ENCODE results near the gene HACD4. TPM values are rescaled to one million over a fixed set of nuclear protein-coding genes. Genes with fewer than 3 reads are reported as not detected.

HACD4 gene
- total RNA-seq, 1 donor: 8.3 TPM

GRCh38 chr9:21023861-21024260 is 7.6 kb downstream of the HACD4 start:
- H3K27ac ChIP-seq (ENCODE audit: low read depth, low read length): no peak overlapping the region
- H3K4me2 ChIP-seq (ENCODE audit: insufficient read depth, low read length): no peak overlapping the region
- H3K36me3 ChIP-seq (ENCODE audit: insufficient read depth, low read length): no peaks in the 10 kb centered on the region
- DNase-seq (ENCODE audit: insufficient read length, low spot score, missing footprints): no peak
- no peaks in the 10 kb centered on the region for H3K27me3 ChIP-seq (ENCODE audit: insufficient read depth, low read length)
- no peak for TF ChIP-seq CTCF (IDR thresholded peaks at IDR 0.05; ENCODE audit: extremely low read depth, low read depth, low read length)
- peaks cover 10% of the 10 kb centered on the region for H3K4me1 ChIP-seq (ENCODE audit: insufficient read depth, low read length)
- no peaks in the 10 kb centered on the region for H4K20me1 ChIP-seq (ENCODE audit: insufficient read depth, low read length)
- no peaks in the 10 kb centered on the region for H3K79me2 ChIP-seq (ENCODE audit: insufficient read depth, low read length)
- no peaks in the 10 kb centered on the region for H3K9me3 ChIP-seq (ENCODE audit: low read depth, low read length)
- H2AFZ ChIP-seq (ENCODE audit: low read length): no peak overlapping the region
- no peak overlapping the region for H3K4me3 ChIP-seq (ENCODE audit: insufficient read depth, low read length)

- H4K20me1 ChIP-seq (ENCODE audit: insufficient read depth, low read length): no peaks in the 10 kb centered on the region
- H2AFZ ChIP-seq (ENCODE audit: low read length): no peak overlapping the region
- DNase-seq (ENCODE audit: insufficient read length, low spot score, missing footprints): no peak
- H3K79me2 ChIP-seq (ENCODE audit: insufficient read depth, low read length): no peaks in the 10 kb centered on the region
- no peaks in the 10 kb centered on the region for H3K27me3 ChIP-seq (ENCODE audit: insufficient read depth, low read length)
- no peak for TF ChIP-seq CTCF (IDR thresholded peaks at IDR 0.05; ENCODE audit: extremely low read depth, low read depth, low read length)
- no peaks in the 10 kb centered on the region for H3K36me3 ChIP-seq (ENCODE audit: insufficient read depth, low read length)
- no peak overlapping the region for H3K4me3 ChIP-seq (ENCODE audit: insufficient read depth, low read length)
- H3K4me2 ChIP-seq (ENCODE audit: insufficient read depth, low read length): no peak overlapping the region
- no peaks in the 10 kb centered on the region for H3K9me3 ChIP-seq (ENCODE audit: low read depth, low read length)
- no peak overlapping the region for H3K27ac ChIP-seq (ENCODE audit: low read depth, low read length)
- H3K4me1 ChIP-seq (ENCODE audit: insufficient read depth, low read length): peaks cover 9% of the 10 kb centered on the region
Observed at GRCh38 chr9:21018177-21018576, 13.3 kb downstream of the HACD4 start.

GRCh38 chr9:21016701-21017491 is 14.5 kb downstream of the HACD4 start:
- peaks cover 9% of the 10 kb centered on the region for H3K4me1 ChIP-seq (ENCODE audit: insufficient read depth, low read length)
- H3K27me3 ChIP-seq (ENCODE audit: insufficient read depth, low read length): no peaks in the 10 kb centered on the region
- H2AFZ ChIP-seq (ENCODE audit: low read length): no peak overlapping the region
- TF ChIP-seq CTCF (IDR thresholded peaks at IDR 0.05; ENCODE audit: extremely low read depth, low read depth, low read length): no peak
- H3K9me3 ChIP-seq (ENCODE audit: low read depth, low read length): no peaks in the 10 kb centered on the region
- peak overlapping the region; percentile 70 for H3K27ac ChIP-seq (ENCODE audit: low read depth, low read length)
- no peak overlapping the region for H3K4me3 ChIP-seq (ENCODE audit: insufficient read depth, low read length)
- no peaks in the 10 kb centered on the region for H4K20me1 ChIP-seq (ENCODE audit: insufficient read depth, low read length)
- H3K36me3 ChIP-seq (ENCODE audit: insufficient read depth, low read length): no peaks in the 10 kb centered on the region
- H3K4me2 ChIP-seq (ENCODE audit: insufficient read depth, low read length): no peak overlapping the region
- no peaks in the 10 kb centered on the region for H3K79me2 ChIP-seq (ENCODE audit: insufficient read depth, low read length)
- peak; percentile 73 for DNase-seq (ENCODE audit: insufficient read length, low spot score, missing footprints)

GRCh38 chr9:21015995-21016394 is 15.4 kb downstream of the HACD4 start:
- Histone ChIP-seq H3K9me3 (ENCODE audit: low read depth, low read length) (no peaks in the 10 kb centered on the region), H3K4me1 (ENCODE audit: insufficient read depth, low read length) (peaks cover 9% of the 10 kb centered on the region), H3K36me3 (ENCODE audit: insufficient read depth, low read length) (no peaks in the 10 kb centered on the region), H3K4me3 (ENCODE audit: insufficient read depth, low read length) (no peak overlapping the region), H3K4me2 (ENCODE audit: insufficient read depth, low read length) (no peak overlapping the region), H2AFZ (ENCODE audit: low read length) (no peak overlapping the region), H3K27ac (ENCODE audit: low read depth, low read length) (no peak overlapping the region), H4K20me1 (ENCODE audit: insufficient read depth, low read length) (no peaks in the 10 kb centered on the region), H3K27me3 (ENCODE audit: insufficient read depth, low read length) (no peaks in the 10 kb centered on the region), H3K79me2 (ENCODE audit: insufficient read depth, low read length) (no peaks in the 10 kb centered on the region)
- TF ChIP-seq CTCF (IDR thresholded peaks at IDR 0.05; ENCODE audit: extremely low read depth, low read depth, low read length): no peak
- no peak for DNase-seq (ENCODE audit: insufficient read length, low spot score, missing footprints)
